Trophoblast cell (in vitro differentiated cells and primary cell): ENCODE results near the gene B4GALT4.

Source experiments
- DNase-seq, 2 donors: peaks; one replicate each; pipeline ENCODE4 v3.0.0-alpha.2; 2016
- H2AFZ ChIP-seq: 2 replicates; pipeline ENCODE4 v1.6.1; 2013; ENCODE audit warnings: low read length, moderate library complexity, mild to moderate bottlenecking; ENCODE audit not compliant: insufficient read depth, poor library complexity
- H2AK5ac ChIP-seq: 2 replicates; pipeline ENCODE4 v1.6.1; 2013; ENCODE audit warnings: mild to moderate bottlenecking, low read length
- H2BK120ac ChIP-seq: 2 replicates; pipeline ENCODE4 v1.6.1; 2013; ENCODE audit warnings: low read length, mild to moderate bottlenecking, moderate library complexity; ENCODE audit not compliant: insufficient read depth, poor library complexity
- H2BK12ac ChIP-seq: 2 replicates; pipeline ENCODE4 v1.6.1; 2013; ENCODE audit warnings: mild to moderate bottlenecking, low read length, moderate library complexity
- H2BK5ac ChIP-seq: 2 replicates; pipeline ENCODE4 v1.6.1; 2013; ENCODE audit warnings: low read length, low read depth, moderate library complexity, mild to moderate bottlenecking; ENCODE audit not compliant: poor library complexity
- H3K14ac ChIP-seq: 2 replicates; pipeline ENCODE4 v1.6.1; 2013; ENCODE audit warnings: mild to moderate bottlenecking, low read length
- H3K18ac ChIP-seq: 2 replicates; pipeline ENCODE4 v1.6.1; 2013; ENCODE audit warnings: mild to moderate bottlenecking, low read length
- H3K23ac ChIP-seq: 2 replicates; pipeline ENCODE4 v1.6.1; 2013; ENCODE audit warnings: low read length
- H3K27ac ChIP-seq: 2 replicates; pipeline ENCODE4 v1.5.1; 2013; ENCODE audit warnings: low read depth, mild to moderate bottlenecking, inconsistent platforms, low read length, moderate library complexity
- H3K27me3 ChIP-seq: 2 replicates; pipeline ENCODE4 v1.6.1; 2013; ENCODE audit warnings: inconsistent platforms, mild to moderate bottlenecking, low read length, moderate library complexity; ENCODE audit not compliant: insufficient read depth
- H3K36me3 ChIP-seq, 2 experiments: 1 replicate in 1 of 2; 2 replicates in 1 of 2; pipeline ENCODE4 v1.6.1; 2013; ENCODE audit warnings: low read length in 2 of 2, mild to moderate bottlenecking in 2 of 2, moderate library complexity in 1 of 2; ENCODE audit not compliant: insufficient read depth in 2 of 2, control insufficient read depth in 1 of 2
- H3K4ac ChIP-seq: 2 replicates; pipeline ENCODE4 v1.6.1; 2013; ENCODE audit warnings: low read depth, mild to moderate bottlenecking, low read length, moderate library complexity
- H3K4me1 ChIP-seq, 2 experiments: 1 replicate in 1 of 2; 2 replicates in 1 of 2; pipeline ENCODE4 v1.6.1; 2013; ENCODE audit warnings: low read length in 2 of 2, mild to moderate bottlenecking in 2 of 2, moderate library complexity in 1 of 2; ENCODE audit not compliant: insufficient read depth in 2 of 2, control insufficient read depth in 1 of 2
- H3K4me2 ChIP-seq: 2 replicates; pipeline ENCODE4 v1.6.1; 2013; ENCODE audit warnings: inconsistent platforms, mild to moderate bottlenecking, low read length, moderate library complexity
- H3K4me3 ChIP-seq: 2 replicates; pipeline ENCODE4 v1.5.1; 2013; ENCODE audit warnings: mild to moderate bottlenecking, low read depth, low read length, inconsistent platforms
- H3K79me1 ChIP-seq: one replicate; pipeline ENCODE4 v1.6.1; 2013; ENCODE audit warnings: low read length
- H3K79me2 ChIP-seq: 2 replicates; pipeline ENCODE4 v1.6.1; 2013; ENCODE audit warnings: low read length, mild to moderate bottlenecking; ENCODE audit not compliant: control insufficient read depth, insufficient read depth, poor library complexity
- H3K9ac ChIP-seq: 2 replicates; pipeline ENCODE4 v1.6.1; 2013; ENCODE audit warnings: mild to moderate bottlenecking, low read length
- H3K9me3 ChIP-seq: 2 replicates; pipeline ENCODE4 v1.6.1; 2013; ENCODE audit warnings: low read depth, mild to moderate bottlenecking, control low read depth, inconsistent platforms, low read length; ENCODE audit not compliant: insufficient read depth
- H4K12ac ChIP-seq: 2 replicates; pipeline ENCODE4 v1.6.1; 2013; ENCODE audit warnings: low read depth, mild to moderate bottlenecking, low read length, moderate library complexity
- H4K8ac ChIP-seq: 2 replicates; pipeline ENCODE4 v1.6.1; 2013; ENCODE audit warnings: low read depth, mild to moderate bottlenecking, low read length, moderate library complexity
- H4K91ac ChIP-seq: one replicate; pipeline ENCODE4 v1.6.1; 2013; ENCODE audit warnings: low read depth, mild to moderate bottlenecking, low read length, moderate library complexity
- WGBS: extraction: QIAGEN DNeasy Blood & Tissue Kit; methylation state at CpG from one replicate; pipeline ENCODE4 v1.1.7; 2013; ENCODE audit warnings: missing lambda C conversion rate; ENCODE audit not compliant: insufficient read length, insufficient coverage; ENCODE audit errors: extremely low coverage; 5-methylcytosine and 5-hydroxymethylcytosine counted together

The B4GALT4 gene

DNA sequence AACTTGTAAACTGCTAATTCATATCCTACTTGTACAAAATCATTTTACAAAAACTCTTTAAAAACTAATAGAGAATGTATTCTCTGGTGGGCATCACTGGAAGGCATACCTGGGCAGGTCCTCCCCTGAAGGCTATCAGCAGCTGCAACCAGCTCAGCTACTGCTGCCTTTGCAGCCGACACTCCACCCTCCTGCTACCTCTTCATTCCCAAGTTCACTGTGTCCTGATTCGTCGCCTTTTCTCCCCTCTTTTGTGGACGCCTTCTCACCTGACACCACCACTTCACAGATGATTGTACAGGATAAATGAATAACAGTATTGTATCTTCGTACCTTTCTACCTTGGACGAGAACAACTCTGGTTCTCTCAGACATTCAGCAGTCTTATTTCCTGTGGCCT is 28.9 kb downstream of the B4GALT4 start:
- Histone ChIP-seq H3K4ac (no peak overlapping the region), H3K14ac (no peak overlapping the region), H4K8ac (no peak overlapping the region), H2AFZ (no peak overlapping the region), H3K23ac (no peak overlapping the region), H3K79me1 (no peaks in the 10 kb centered on the region), H3K9me3 (no peaks in the 10 kb centered on the region), H3K79me2 (no peaks in the 10 kb centered on the region), H3K18ac (no peak overlapping the region), H2BK120ac (no peak overlapping the region), H4K12ac (no peak overlapping the region), H3K4me3 (no peak overlapping the region), H3K36me3 (peaks cover 8 to 27% of the 10 kb centered on the region in 2 experiments), H3K4me1 (no peaks in the 10 kb centered on the region), H2AK5ac (no peak overlapping the region), H3K27me3 (no peaks in the 10 kb centered on the region), H3K9ac (no peak overlapping the region), H2BK12ac (no peak overlapping the region), H4K91ac (no peak overlapping the region), H3K4me2 (no peak overlapping the region), H3K27ac (no peak overlapping the region), H2BK5ac (no peak overlapping the region)
- no peak for DNase-seq
- no CpG with 5 or more reads among the region's 6 CpGs for WGBS

DNA sequence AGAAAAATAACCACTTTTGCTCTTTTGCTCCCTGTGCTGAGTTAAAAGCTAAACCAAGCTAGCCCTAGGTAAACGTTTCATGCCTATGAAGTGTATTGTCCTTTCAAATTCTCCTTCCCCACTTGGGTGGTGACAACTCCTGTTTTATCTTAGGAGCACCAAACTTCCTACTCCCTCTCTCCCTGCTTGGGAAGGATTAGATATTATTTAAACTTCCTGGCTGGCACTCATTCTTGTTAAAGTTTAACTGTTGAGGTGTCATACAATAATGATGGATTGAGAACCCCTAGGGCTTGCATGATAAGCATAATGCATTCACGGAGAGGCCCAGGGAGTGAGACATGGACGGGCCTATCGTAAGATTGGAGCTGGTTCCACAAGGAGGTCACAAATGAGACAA is 29.5 kb downstream of the B4GALT4 start:
- Histone ChIP-seq H3K79me2 (no peaks in the 10 kb centered on the region), H2BK5ac (no peak overlapping the region), H3K9ac (no peak overlapping the region), H3K4ac (no peak overlapping the region), H3K4me1 (no peaks in the 10 kb centered on the region), H2AK5ac (no peak overlapping the region), H3K9me3 (no peaks in the 10 kb centered on the region), H3K4me3 (no peak overlapping the region), H3K79me1 (no peaks in the 10 kb centered on the region), H3K36me3 (peaks cover 8 to 27% of the 10 kb centered on the region in 2 experiments), H4K91ac (no peak overlapping the region), H2BK120ac (no peak overlapping the region), H3K27ac (no peak overlapping the region), H3K27me3 (no peaks in the 10 kb centered on the region), H3K18ac (no peak overlapping the region), H3K4me2 (no peak overlapping the region), H3K14ac (no peak overlapping the region), H4K12ac (no peak overlapping the region), H2AFZ (no peak overlapping the region), H3K23ac (no peak overlapping the region), H2BK12ac (no peak overlapping the region), H4K8ac (no peak overlapping the region)
- no CpG with 5 or more reads among the region's 4 CpGs for WGBS
- no peak for DNase-seq

DNA sequence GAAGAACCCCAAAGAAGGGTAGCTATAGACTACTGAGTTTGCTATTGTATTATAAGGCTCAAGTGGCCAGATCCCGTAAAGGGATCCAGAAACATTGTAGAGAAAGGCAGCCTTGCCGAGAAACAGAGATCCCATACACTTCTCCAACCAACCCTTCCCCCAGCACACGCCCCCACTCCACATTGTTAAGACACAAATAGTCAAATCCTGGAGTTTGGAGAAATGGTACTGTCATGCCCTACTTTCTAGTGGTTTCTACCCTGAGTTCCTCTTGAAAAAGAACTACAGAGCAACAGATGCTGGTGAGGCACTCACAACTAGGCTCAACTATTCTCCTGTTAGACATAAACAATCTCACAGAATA is 33.2 kb downstream of the B4GALT4 start:
- Histone ChIP-seq H2BK120ac (no peak overlapping the region), H3K9me3 (peaks cover 2% of the 10 kb centered on the region), H3K9ac (no peak overlapping the region), H2AFZ (no peak overlapping the region), H3K27me3 (no peaks in the 10 kb centered on the region), H3K27ac (no peak overlapping the region), H3K79me2 (no peaks in the 10 kb centered on the region), H3K4me3 (no peak overlapping the region), H2AK5ac (no peak overlapping the region), H4K8ac (no peak overlapping the region), H4K12ac (no peak overlapping the region), H3K18ac (no peak overlapping the region), H3K36me3 (peaks cover 3 to 7% of the 10 kb centered on the region in 2 experiments), H3K4me1 (no peaks in the 10 kb centered on the region), H2BK5ac (no peak overlapping the region), H3K4ac (no peak overlapping the region), H3K79me1 (no peaks in the 10 kb centered on the region), H3K23ac (no peak overlapping the region), H4K91ac (no peak overlapping the region), H2BK12ac (no peak overlapping the region), H3K4me2 (no peak overlapping the region), H3K14ac (no peak overlapping the region)
- no CpG with 5 or more reads among the region's 3 CpGs for WGBS
- DNase-seq, result no peak

DNA sequence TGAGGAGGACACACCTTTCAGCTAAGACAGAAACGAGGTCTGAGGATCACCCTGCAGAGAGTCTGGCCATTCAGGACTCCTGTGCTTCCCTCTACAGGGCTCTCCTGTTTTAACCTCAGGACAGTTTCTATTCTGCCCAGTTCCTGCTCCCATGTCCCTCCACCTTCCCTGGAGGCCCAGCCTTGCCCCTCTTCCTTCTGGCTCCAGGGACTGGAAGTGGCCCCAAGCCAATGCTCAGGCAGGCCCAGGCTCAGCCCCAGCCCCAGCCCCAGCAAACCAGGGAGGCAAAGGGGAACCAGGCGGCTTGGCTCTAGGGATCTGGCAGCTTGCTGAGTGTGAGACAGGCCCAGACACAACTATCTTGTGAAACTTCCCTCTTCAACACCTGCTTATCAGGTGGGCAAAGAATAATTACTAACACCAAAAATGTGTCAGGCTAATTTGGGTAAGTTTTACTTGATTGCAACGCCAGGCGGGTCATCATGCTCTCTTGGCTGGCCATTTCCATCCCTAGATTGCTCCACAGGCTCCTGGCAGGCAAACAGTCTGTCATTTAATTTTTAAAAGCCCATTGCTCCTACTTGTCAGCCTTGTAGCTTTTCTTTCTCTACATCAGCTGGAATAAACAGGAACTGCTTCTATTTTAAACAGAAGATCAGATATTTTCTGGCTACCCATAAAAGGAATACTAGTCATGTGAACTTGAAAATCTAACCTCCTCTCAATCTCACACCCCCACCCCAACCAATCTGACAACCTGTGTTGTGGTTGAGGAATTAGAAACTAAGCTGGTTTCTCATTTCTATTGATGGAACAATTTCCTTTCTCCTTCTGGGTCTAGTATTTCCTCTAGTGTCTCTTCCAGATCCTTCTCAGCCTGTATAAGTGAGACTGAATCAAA is 33.8 kb downstream of the B4GALT4 start:
- no peak overlapping the region for H3K4me3 ChIP-seq
- H3K27ac ChIP-seq, result no peak overlapping the region
- no peaks in the 10 kb centered on the region for H3K4me1 ChIP-seq
- no peaks in the 10 kb centered on the region for H3K79me2 ChIP-seq
- no peak overlapping the region for H3K14ac ChIP-seq
- no peak overlapping the region for H3K18ac ChIP-seq
- H3K23ac ChIP-seq, result no peak overlapping the region
- H3K4ac ChIP-seq, result no peak overlapping the region
- no CpG with 5 or more reads among the region's 4 CpGs for WGBS
- H3K36me3 ChIP-seq, result peaks cover 2 to 6% of the 10 kb centered on the region in 2 experiments
- H3K79me1 ChIP-seq, result no peaks in the 10 kb centered on the region
- no peak overlapping the region for H2AK5ac ChIP-seq
- H3K9ac ChIP-seq, result no peak overlapping the region
- no peak overlapping the region for H3K4me2 ChIP-seq
- peaks cover 2% of the 10 kb centered on the region for H3K9me3 ChIP-seq
- no peaks in the 10 kb centered on the region for H3K27me3 ChIP-seq
- no peak overlapping the region for H2BK12ac ChIP-seq
- no peak overlapping the region for H4K8ac ChIP-seq
- H2BK120ac ChIP-seq, result no peak overlapping the region
- no peak overlapping the region for H4K91ac ChIP-seq
- no peak overlapping the region for H2BK5ac ChIP-seq
- no peak overlapping the region for H4K12ac ChIP-seq
- H2AFZ ChIP-seq, result no peak overlapping the region
- no peak for DNase-seq
